GM10266 (cell line): Measurements from ENCODE around the gene SAMD4A.
"Not testable (repeated sequence)": the region's sequence is repeated elsewhere in the genome, so short reads cannot be mapped to it uniquely, and the experiment has no call there.

Source experiments
- DNase-seq: peaks from one replicate; pipeline ENCODE4 v3.0.0; 2012; ENCODE audit errors: extremely low spot score
- CTCF ChIP-seq: IDR thresholded peaks from 2 replicates; pipeline ENCODE4 v1.5.1; 2012; ENCODE audit warnings: mild to moderate bottlenecking, low read depth; ENCODE audit not compliant: control insufficient read depth, insufficient read depth; ENCODE audit errors: missing control alignments

The SAMD4A gene

GRCh38 chr14:54796961-54797360 is 230.0 kb downstream of the SAMD4A start:
- TF ChIP-seq CTCF: no peak
- DNase-seq: no peak

GRCh38 chr14:54797556-54797955 is 230.6 kb downstream of the SAMD4A start:
- no peak for DNase-seq
- TF ChIP-seq CTCF: no peak

GRCh38 chr14:54797986-54798385 is 231.1 kb downstream of the SAMD4A start:
- TF ChIP-seq CTCF: no peak
- no peak for DNase-seq

- DNase-seq: no peak
- TF ChIP-seq CTCF: no peak
These were observed 231.7 kb downstream of the SAMD4A start for GRCh38 chr14:54798465-54799124.

- not testable (repeated sequence) for DNase-seq
These were observed 234.6 kb downstream of the SAMD4A start for GRCh38 chr14:54801482-54801881.

GRCh38 chr14:54803396-54803795 is 236.5 kb downstream of the SAMD4A start:
- DNase-seq: no peak
- no peak for TF ChIP-seq CTCF

GRCh38 chr14:54803926-54804537 is 237.1 kb downstream of the SAMD4A start:
- TF ChIP-seq CTCF: no peak
- no peak for DNase-seq
